K562 (cell line): ENCODE data around the gene CEND1.

ENCODE experiments used
- CHD2 ChIP-seq: IDR thresholded peaks from 2 replicates; pipeline ENCODE4 v1.6.1; 2011; ENCODE audit warnings: low read depth, low read length
- ELF1 ChIP-seq: fragments of 200-800 bp; sonication (Bioruptor generic); IDR thresholded peaks from 2 replicates; pipeline ENCODE4 v1.6.1; 2016; ENCODE audit warnings: missing genetic modification characterization, missing compliant biosample characterization
- ELF4 ChIP-seq: fragments of 450-650 bp; formaldehyde crosslinking; IDR thresholded peaks from 2 replicates; pipeline ENCODE4 v1.4.0; 2022; ENCODE audit warnings: missing genetic modification characterization
- MTA2 ChIP-seq: fragments of 450-650 bp; IDR thresholded peaks from 2 replicates; pipeline ENCODE4 v1.6.1; 2016; ENCODE audit warnings: low read depth
- NCOA2 ChIP-seq, 2 experiments: fragments of 450-650 bp; IDR thresholded peaks; 2 replicates each; pipeline ENCODE4 v1.6.1; 2018; ENCODE audit warnings: mild to moderate bottlenecking in 2 of 2, moderate library complexity in 1 of 2; ENCODE audit not compliant: partially characterized antibody in 2 of 2
- TCF7 ChIP-seq: sonication (generic); IDR thresholded peaks from 2 replicates; pipeline ENCODE4 v1.6.1; 2016; ENCODE audit warnings: antibody characterized with exemption, borderline replicate concordance
- TFAM ChIP-seq: fragments of 250-450 bp; sonication (Bioruptor Pico); conservative IDR thresholded peaks from 2 replicates; pipeline ENCODE4 v1.5.0; 2021; ENCODE audit warnings: mild to moderate bottlenecking, moderate library complexity
- TF ChIP-seq, protein P1 (sequence below): fragments of 450-650 bp; IDR thresholded peaks from 2 replicates; pipeline ENCODE4 v1.6.1; 2017; ENCODE audit warnings: antibody characterized with exemption, mild to moderate bottlenecking
- TF ChIP-seq, protein P2 (sequence below), 3 experiments: IDR thresholded peaks in 2 of 3; conservative IDR thresholded peaks in 1 of 3; 2 replicates each; pipeline ENCODE4 v1.5.1; 2011 to 2012; ENCODE audit warnings: low read length in 3 of 3, mild to moderate bottlenecking in 3 of 3, control low read depth in 2 of 3, improper control_type of control experiment in 1 of 3, inconsistent platforms in 1 of 3, low read depth in 1 of 3, mixed read lengths in 1 of 3, moderate library complexity in 1 of 3; ENCODE audit not compliant: insufficient read depth in 2 of 3
- TF ChIP-seq, protein P3 (sequence below), 2 experiments: fragments of 450-650 bp; formaldehyde crosslinking in 1 of 2; IDR thresholded peaks; 2 replicates each; pipeline versions ENCODE4 v1.4.0 to v1.6.1; 2014 to 2020; ENCODE audit warnings: mild to moderate bottlenecking in 2 of 2, borderline replicate concordance in 1 of 2, low read depth in 1 of 2

DNA sequence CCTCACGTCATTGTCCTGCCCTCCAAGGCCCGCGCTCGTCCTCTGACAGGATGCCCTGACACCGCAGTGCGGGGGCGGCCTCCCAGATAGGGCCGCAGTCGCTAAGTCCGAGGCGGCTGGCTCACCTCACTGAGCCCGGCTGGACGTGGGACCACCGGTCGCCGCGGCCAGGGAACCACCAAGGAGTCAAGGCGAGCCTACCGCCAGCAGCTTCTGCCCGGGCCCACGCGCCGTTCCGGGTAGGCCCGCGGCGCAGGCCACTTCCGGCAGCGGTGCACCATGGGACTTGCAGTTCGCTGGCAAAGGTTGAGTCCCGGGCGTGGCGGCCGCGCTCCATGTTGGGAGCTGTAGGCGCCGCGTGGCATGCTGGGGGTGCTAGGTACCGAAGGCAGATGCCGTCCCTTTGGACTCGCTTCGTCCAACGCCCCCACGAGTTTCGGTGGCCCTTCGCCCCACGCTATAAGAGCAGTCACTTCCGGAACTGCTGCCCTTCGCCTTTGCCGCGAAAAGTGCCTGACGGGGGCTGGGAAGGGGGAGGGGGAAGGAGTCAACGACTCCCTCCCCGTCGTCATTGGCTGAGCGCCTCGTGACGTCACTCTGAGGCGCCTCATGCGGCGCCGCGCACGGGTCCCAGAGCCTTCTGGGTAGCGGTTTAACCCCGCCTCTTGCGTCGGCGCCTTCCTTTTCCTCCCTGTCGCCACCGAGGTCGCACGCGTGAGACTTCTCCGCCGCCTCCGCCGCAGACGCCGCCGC lies 19.6 kb upstream of the CEND1 start, which contains the start of gene RPLP2:
- TF ChIP-seq, protein P1, sequence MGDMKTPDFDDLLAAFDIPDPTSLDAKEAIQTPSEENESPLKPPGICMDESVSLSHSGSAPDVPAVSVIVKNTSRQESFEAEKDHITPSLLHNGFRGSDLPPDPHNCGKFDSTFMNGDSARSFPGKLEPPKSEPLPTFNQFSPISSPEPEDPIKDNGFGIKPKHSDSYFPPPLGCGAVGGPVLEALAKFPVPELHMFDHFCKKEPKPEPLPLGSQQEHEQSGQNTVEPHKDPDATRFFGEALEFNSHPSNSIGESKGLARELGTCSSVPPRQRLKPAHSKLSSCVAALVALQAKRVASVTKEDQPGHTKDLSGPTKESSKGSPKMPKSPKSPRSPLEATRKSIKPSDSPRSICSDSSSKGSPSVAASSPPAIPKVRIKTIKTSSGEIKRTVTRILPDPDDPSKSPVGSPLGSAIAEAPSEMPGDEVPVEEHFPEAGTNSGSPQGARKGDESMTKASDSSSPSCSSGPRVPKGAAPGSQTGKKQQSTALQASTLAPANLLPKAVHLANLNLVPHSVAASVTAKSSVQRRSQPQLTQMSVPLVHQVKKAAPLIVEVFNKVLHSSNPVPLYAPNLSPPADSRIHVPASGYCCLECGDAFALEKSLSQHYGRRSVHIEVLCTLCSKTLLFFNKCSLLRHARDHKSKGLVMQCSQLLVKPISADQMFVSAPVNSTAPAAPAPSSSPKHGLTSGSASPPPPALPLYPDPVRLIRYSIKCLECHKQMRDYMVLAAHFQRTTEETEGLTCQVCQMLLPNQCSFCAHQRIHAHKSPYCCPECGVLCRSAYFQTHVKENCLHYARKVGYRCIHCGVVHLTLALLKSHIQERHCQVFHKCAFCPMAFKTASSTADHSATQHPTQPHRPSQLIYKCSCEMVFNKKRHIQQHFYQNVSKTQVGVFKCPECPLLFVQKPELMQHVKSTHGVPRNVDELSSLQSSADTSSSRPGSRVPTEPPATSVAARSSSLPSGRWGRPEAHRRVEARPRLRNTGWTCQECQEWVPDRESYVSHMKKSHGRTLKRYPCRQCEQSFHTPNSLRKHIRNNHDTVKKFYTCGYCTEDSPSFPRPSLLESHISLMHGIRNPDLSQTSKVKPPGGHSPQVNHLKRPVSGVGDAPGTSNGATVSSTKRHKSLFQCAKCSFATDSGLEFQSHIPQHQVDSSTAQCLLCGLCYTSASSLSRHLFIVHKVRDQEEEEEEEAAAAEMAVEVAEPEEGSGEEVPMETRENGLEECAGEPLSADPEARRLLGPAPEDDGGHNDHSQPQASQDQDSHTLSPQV: peak; percentile 72
- TF ChIP-seq TCF7 (no peak), MTA2 (no peak), TFAM (CRISPR knock-in tag) (no peak), ELF1 (peak; percentile 97), NCOA2 (IDR thresholded peaks at IDR 0.05; ENCODE audit: partially characterized antibody in 2 of 2) (no peak), CHD2 (peak; percentile 81), ELF4 (CRISPR knock-in tag) (peak; percentile 7; the same call in 1 of the 2 replicates)
- TF ChIP-seq, protein P2, sequence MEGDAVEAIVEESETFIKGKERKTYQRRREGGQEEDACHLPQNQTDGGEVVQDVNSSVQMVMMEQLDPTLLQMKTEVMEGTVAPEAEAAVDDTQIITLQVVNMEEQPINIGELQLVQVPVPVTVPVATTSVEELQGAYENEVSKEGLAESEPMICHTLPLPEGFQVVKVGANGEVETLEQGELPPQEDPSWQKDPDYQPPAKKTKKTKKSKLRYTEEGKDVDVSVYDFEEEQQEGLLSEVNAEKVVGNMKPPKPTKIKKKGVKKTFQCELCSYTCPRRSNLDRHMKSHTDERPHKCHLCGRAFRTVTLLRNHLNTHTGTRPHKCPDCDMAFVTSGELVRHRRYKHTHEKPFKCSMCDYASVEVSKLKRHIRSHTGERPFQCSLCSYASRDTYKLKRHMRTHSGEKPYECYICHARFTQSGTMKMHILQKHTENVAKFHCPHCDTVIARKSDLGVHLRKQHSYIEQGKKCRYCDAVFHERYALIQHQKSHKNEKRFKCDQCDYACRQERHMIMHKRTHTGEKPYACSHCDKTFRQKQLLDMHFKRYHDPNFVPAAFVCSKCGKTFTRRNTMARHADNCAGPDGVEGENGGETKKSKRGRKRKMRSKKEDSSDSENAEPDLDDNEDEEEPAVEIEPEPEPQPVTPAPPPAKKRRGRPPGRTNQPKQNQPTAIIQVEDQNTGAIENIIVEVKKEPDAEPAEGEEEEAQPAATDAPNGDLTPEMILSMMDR (IDR thresholded peaks at IDR 0.05 in 2 of 3, conservative IDR thresholded peaks at IDR 0.05 in 1 of 3; ENCODE audit: insufficient read depth in 2 of 3, low read depth in 1 of 3, low read length in 3 of 3): no peak; a peak in 1 of 6 replicates
- TF ChIP-seq, protein P3, sequence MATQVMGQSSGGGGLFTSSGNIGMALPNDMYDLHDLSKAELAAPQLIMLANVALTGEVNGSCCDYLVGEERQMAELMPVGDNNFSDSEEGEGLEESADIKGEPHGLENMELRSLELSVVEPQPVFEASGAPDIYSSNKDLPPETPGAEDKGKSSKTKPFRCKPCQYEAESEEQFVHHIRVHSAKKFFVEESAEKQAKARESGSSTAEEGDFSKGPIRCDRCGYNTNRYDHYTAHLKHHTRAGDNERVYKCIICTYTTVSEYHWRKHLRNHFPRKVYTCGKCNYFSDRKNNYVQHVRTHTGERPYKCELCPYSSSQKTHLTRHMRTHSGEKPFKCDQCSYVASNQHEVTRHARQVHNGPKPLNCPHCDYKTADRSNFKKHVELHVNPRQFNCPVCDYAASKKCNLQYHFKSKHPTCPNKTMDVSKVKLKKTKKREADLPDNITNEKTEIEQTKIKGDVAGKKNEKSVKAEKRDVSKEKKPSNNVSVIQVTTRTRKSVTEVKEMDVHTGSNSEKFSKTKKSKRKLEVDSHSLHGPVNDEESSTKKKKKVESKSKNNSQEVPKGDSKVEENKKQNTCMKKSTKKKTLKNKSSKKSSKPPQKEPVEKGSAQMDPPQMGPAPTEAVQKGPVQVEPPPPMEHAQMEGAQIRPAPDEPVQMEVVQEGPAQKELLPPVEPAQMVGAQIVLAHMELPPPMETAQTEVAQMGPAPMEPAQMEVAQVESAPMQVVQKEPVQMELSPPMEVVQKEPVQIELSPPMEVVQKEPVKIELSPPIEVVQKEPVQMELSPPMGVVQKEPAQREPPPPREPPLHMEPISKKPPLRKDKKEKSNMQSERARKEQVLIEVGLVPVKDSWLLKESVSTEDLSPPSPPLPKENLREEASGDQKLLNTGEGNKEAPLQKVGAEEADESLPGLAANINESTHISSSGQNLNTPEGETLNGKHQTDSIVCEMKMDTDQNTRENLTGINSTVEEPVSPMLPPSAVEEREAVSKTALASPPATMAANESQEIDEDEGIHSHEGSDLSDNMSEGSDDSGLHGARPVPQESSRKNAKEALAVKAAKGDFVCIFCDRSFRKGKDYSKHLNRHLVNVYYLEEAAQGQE (IDR thresholded peaks at IDR 0.05; ENCODE audit: borderline replicate concordance): no peak
- TF ChIP-seq, protein P3 (CRISPR knock-in tag; IDR thresholded peaks at IDR 0.05; ENCODE audit: low read depth): peak; percentile 71; the same call in 1 of the 2 replicates
